IPS-18a (cell line): ENCODE data around the gene GJD3.
"Not testable (repeated sequence)": the region's sequence is repeated elsewhere in the genome, so short reads cannot be mapped to it uniquely, and the experiment has no call there.

ENCODE experiments used
- H3K27ac ChIP-seq: one replicate; pipeline ENCODE4 v1.5.1; 2013; ENCODE audit warnings: low read length
- H3K27me3 ChIP-seq: one replicate; pipeline ENCODE4 v1.6.1; 2013; ENCODE audit warnings: mild to moderate bottlenecking, low read length; ENCODE audit not compliant: control insufficient read depth, insufficient read depth
- H3K36me3 ChIP-seq: one replicate; pipeline ENCODE4 v1.6.1; 2013; ENCODE audit warnings: low read depth, low read length; ENCODE audit not compliant: control insufficient read depth
- H3K4me1 ChIP-seq: one replicate; pipeline ENCODE4 v1.6.1; 2013; ENCODE audit warnings: low read depth, low read length; ENCODE audit not compliant: control insufficient read depth
- H3K4me3 ChIP-seq: one replicate; pipeline ENCODE4 v1.5.1; 2013; ENCODE audit warnings: low read length
- H3K9ac ChIP-seq: one replicate; pipeline ENCODE4 v1.6.1; 2013; ENCODE audit warnings: mild to moderate bottlenecking, low read length, moderate library complexity
- H3K9me3 ChIP-seq: one replicate; pipeline ENCODE4 v1.6.1; 2013; ENCODE audit warnings: low read depth, low read length; ENCODE audit not compliant: control insufficient read depth

GJD3 gene

GRCh38 chr17:40364121-40364861, at the start of gene GJD3:
Gene GJD3 (minus strand): TSS chr17:40364737. CDS start chr17:40363815, 922 bp downstream.
- Histone ChIP-seq H3K4me1 (peaks cover 12% of the 10 kb centered on the region), H3K36me3 (no peaks in the 10 kb centered on the region), H3K9me3 (no peaks in the 10 kb centered on the region), H3K27ac (no peak within 1 kb of the TSS), H3K4me3 (peak within 1 kb of the TSS; percentile 48), H3K27me3 (peaks cover 26% of the 10 kb centered on the region), H3K9ac (no peak within 1 kb of the TSS)

- H3K9me3 ChIP-seq, H3K27ac ChIP-seq, H3K9ac ChIP-seq, H3K27me3 ChIP-seq, H3K4me3 ChIP-seq: not testable (repeated sequence)
- peaks cover 69% of the 10 kb centered on the region for H3K36me3 ChIP-seq
- peaks cover 15% of the 10 kb centered on the region for H3K4me1 ChIP-seq
Measured at GRCh38 chr17:40414312-40414711, 49.8 kb upstream of the GJD3 start.

- peaks cover 15% of the 10 kb centered on the region for H3K4me1 ChIP-seq
- H3K27me3 ChIP-seq: no peaks in the 10 kb centered on the region
- no peak overlapping the region for H3K9ac ChIP-seq
- no peak overlapping the region for H3K4me3 ChIP-seq
- no peak overlapping the region for H3K27ac ChIP-seq
- H3K9me3 ChIP-seq: no peaks in the 10 kb centered on the region
- H3K36me3 ChIP-seq: peaks cover 79% of the 10 kb centered on the region
Measured at GRCh38 chr17:40412880-40413279, 48.3 kb upstream of the GJD3 start.

- Histone ChIP-seq H3K36me3 (peaks cover 89% of the 10 kb centered on the region), H3K4me3 (no peak overlapping the region), H3K9ac (no peak overlapping the region), H3K27me3 (no peaks in the 10 kb centered on the region), H3K9me3 (no peaks in the 10 kb centered on the region), H3K4me1 (peaks cover 15% of the 10 kb centered on the region), H3K27ac (no peak overlapping the region)
Measured at GRCh38 chr17:40411821-40412220, 47.3 kb upstream of the GJD3 start.

GRCh38 chr17:40410082-40410481, 45.5 kb upstream of the GJD3 start:
- no peaks in the 10 kb centered on the region for H3K9me3 ChIP-seq
- H3K9ac ChIP-seq: no peak overlapping the region
- H3K4me3 ChIP-seq: peak overlapping the region; percentile 19
- H3K27ac ChIP-seq: peak overlapping the region; percentile 1
- peaks cover 88% of the 10 kb centered on the region for H3K36me3 ChIP-seq
- H3K4me1 ChIP-seq: peaks cover 12% of the 10 kb centered on the region
- no peaks in the 10 kb centered on the region for H3K27me3 ChIP-seq

GRCh38 chr17:40409540-40409939, 45.0 kb upstream of the GJD3 start:
- H3K27ac ChIP-seq, H3K9ac ChIP-seq, H3K9me3 ChIP-seq, H3K4me3 ChIP-seq, H3K27me3 ChIP-seq: not testable (repeated sequence)
- peaks cover 12% of the 10 kb centered on the region for H3K4me1 ChIP-seq
- peaks cover 91% of the 10 kb centered on the region for H3K36me3 ChIP-seq

GRCh38 chr17:40407460-40407859, 42.9 kb upstream of the GJD3 start:
- H3K9me3 ChIP-seq: no peaks in the 10 kb centered on the region

GRCh38 chr17:40404003-40404402, 39.5 kb upstream of the GJD3 start:
- peaks cover 95% of the 10 kb centered on the region for H3K36me3 ChIP-seq
- no peaks in the 10 kb centered on the region for H3K27me3 ChIP-seq
- H3K9ac ChIP-seq: no peak overlapping the region
- no peak overlapping the region for H3K27ac ChIP-seq
- H3K4me1 ChIP-seq: no peaks in the 10 kb centered on the region
- no peaks in the 10 kb centered on the region for H3K9me3 ChIP-seq
- no peak overlapping the region for H3K4me3 ChIP-seq

More at GRCh38 chr17:40407460-40407859, 42.9 kb upstream of the GJD3 start:
- H3K27ac ChIP-seq: no peak overlapping the region
- H3K4me1 ChIP-seq: peaks cover 12% of the 10 kb centered on the region
- no peak overlapping the region for H3K9ac ChIP-seq
- H3K27me3 ChIP-seq: no peaks in the 10 kb centered on the region
- H3K36me3 ChIP-seq: peaks cover 92% of the 10 kb centered on the region
- H3K4me3 ChIP-seq: no peak overlapping the region

- Histone ChIP-seq H3K9ac (no peak overlapping the region), H3K4me1 (no peaks in the 10 kb centered on the region), H3K36me3 (peaks cover 96% of the 10 kb centered on the region), H3K27me3 (no peaks in the 10 kb centered on the region), H3K27ac (no peak overlapping the region), H3K9me3 (no peaks in the 10 kb centered on the region), H3K4me3 (no peak overlapping the region)
Measured at GRCh38 chr17:40402668-40403067, 38.1 kb upstream of the GJD3 start.

GRCh38 chr17:40399185-40399584, 34.6 kb upstream of the GJD3 start:
- Histone ChIP-seq H3K27ac (no peak overlapping the region), H3K27me3 (no peaks in the 10 kb centered on the region), H3K4me3 (no peak overlapping the region), H3K9ac (no peak overlapping the region), H3K9me3 (no peaks in the 10 kb centered on the region), H3K36me3 (peaks cover 100% of the 10 kb centered on the region), H3K4me1 (no peaks in the 10 kb centered on the region)

GRCh38 chr17:40386555-40386954, 22.0 kb upstream of the GJD3 start:
- not testable (repeated sequence) for H3K4me3 ChIP-seq, H3K27ac ChIP-seq, H3K9ac ChIP-seq, H3K9me3 ChIP-seq, H3K27me3 ChIP-seq, H3K4me1 ChIP-seq
- H3K36me3 ChIP-seq: peaks cover 46% of the 10 kb centered on the region

- Histone ChIP-seq H3K9me3 (no peaks in the 10 kb centered on the region), H3K36me3 (peaks cover 3% of the 10 kb centered on the region), H3K9ac (no peak overlapping the region), H3K27ac (no peak overlapping the region), H3K4me1 (no peaks in the 10 kb centered on the region), H3K4me3 (no peak overlapping the region), H3K27me3 (no peaks in the 10 kb centered on the region)
Measured at GRCh38 chr17:40382251-40382650, 17.7 kb upstream of the GJD3 start.
